ENCODE data around the gene ZNF568.

- TF ChIP-seq EZH2 (IDR thresholded peaks at IDR 0.05; ENCODE audit: low read depth) (no peak), CTCF (conservative IDR thresholded peaks at IDR 0.05) (no peak)
Observed at GRCh38 chr19:36986601-36987000, 70.5 kb downstream of the ZNF568 start.

Data from PC-9 (cell line).